Measurements from ENCODE around the gene CCDC102B.
"Not testable (repeated sequence)": the region's sequence is repeated elsewhere in the genome, so short reads cannot be mapped to it uniquely, and the experiment has no call there.

GRCh38 chr18:68879947-68880346 is 82.1 kb downstream of the CCDC102B start:
- not testable (repeated sequence) for TF ChIP-seq CTCF, POLR2A (IDR thresholded peaks at IDR 0.05)

Measured in ovary (tissue), 3 donors.